ENCODE results near the gene MAPKAPK3. TPM values are rescaled to one million over a fixed set of nuclear protein-coding genes. Genes with fewer than 3 reads are reported as not detected.

MAPKAPK3 gene
- total RNA-seq, 1 experiment from 2014 or later, result 40.1 TPM

DNA sequence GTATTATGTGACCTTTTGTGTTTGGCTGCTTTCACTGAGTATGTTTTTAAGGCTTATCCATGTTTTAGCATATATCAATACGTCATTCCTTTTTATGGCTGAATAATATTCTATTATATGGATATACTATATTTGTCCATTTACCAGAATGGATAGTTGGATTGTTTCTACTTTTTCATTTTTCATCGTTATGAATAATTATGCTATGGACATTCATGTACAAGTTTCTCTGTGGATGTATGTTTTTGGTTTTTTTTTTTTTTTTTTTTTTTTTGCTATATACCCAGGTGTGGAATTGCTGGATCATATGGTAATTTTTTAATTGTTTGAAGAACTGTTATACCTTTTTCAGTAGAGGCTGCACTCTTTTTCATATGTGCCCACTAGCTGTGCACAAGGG lies 81.3 kb downstream of the MAPKAPK3 start:
- Histone ChIP-seq H3K36me3 (ENCODE audit: control insufficient read depth, insufficient read depth, low read length) (no peaks in the 10 kb centered on the region), H3K27me3 (replicated peaks; ENCODE audit: control insufficient read depth, insufficient read depth, low read length) (no peaks in the 10 kb centered on the region), H3K4me1 (no peaks in the 10 kb centered on the region), H3K9me3 (no peaks in the 10 kb centered on the region), H3K4me3 (ENCODE audit: low read depth, low read length) (no peak overlapping the region)
- no peak overlapping the region for H3K27ac Mint-ChIP-seq (ENCODE audit: unreplicated experiment)
- H3K9me3 Mint-ChIP-seq (ENCODE audit: unreplicated experiment), result peaks cover 15% of the 10 kb centered on the region
- H3K4me3 Mint-ChIP-seq (ENCODE audit: unreplicated experiment), result no peak overlapping the region
- intact Hi-C loops (cut with micrococcal nuclease; ENCODE audit: unreplicated experiment), result no loop called here
- H3K4me1 Mint-ChIP-seq (ENCODE audit: low read depth, unreplicated experiment), result no peaks in the 10 kb centered on the region
- BruUV-seq (replicated peaks), result no TSS peak
- peaks cover 26% of the 10 kb centered on the region for H3K27me3 Mint-ChIP-seq (ENCODE audit: insufficient read depth, unreplicated experiment)
- TF ChIP-seq, protein P1, sequence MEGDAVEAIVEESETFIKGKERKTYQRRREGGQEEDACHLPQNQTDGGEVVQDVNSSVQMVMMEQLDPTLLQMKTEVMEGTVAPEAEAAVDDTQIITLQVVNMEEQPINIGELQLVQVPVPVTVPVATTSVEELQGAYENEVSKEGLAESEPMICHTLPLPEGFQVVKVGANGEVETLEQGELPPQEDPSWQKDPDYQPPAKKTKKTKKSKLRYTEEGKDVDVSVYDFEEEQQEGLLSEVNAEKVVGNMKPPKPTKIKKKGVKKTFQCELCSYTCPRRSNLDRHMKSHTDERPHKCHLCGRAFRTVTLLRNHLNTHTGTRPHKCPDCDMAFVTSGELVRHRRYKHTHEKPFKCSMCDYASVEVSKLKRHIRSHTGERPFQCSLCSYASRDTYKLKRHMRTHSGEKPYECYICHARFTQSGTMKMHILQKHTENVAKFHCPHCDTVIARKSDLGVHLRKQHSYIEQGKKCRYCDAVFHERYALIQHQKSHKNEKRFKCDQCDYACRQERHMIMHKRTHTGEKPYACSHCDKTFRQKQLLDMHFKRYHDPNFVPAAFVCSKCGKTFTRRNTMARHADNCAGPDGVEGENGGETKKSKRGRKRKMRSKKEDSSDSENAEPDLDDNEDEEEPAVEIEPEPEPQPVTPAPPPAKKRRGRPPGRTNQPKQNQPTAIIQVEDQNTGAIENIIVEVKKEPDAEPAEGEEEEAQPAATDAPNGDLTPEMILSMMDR (IDR thresholded peaks at IDR 0.05; ENCODE audit: insufficient read depth in 1 of 2, low read depth in 1 of 2, low read length in 1 of 2, severe bottlenecking in 1 of 2, unreplicated experiment in 1 of 2), result no peak
- CTCF ChIA-PET, result no interaction called here
- POLR2A ChIA-PET, result no interaction called here
- DNase-seq, result no peak
- no peaks in the 10 kb centered on the region for H3K36me3 Mint-ChIP-seq (ENCODE audit: insufficient read depth, unreplicated experiment)

Small RNAs within 50 kb of the gene (microRNA-seq; reads per million reads assigned to microRNA genes)
- not detected for gene MIR4787

Other genes starting within 250 kb of the MAPKAPK3 start
- gene CACNA2D2, start 113.5 kb upstream of the MAPKAPK3 start, total RNA-seq (2022), result 0.25 and 0.35 TPM in 2 replicates
- 1.6 and 2.1 TPM in 2 replicates for gene C3orf18, start 49.4 kb upstream of the MAPKAPK3 start, total RNA-seq (2022)
- gene HEMK1, start 47.6 kb upstream of the MAPKAPK3 start, total RNA-seq (2022), result 12.6 and 14.3 TPM in 2 replicates
- gene CISH, start 5.4 kb upstream of the MAPKAPK3 start, total RNA-seq (2022), result 2.9 and 3.4 TPM in 2 replicates
- 0.05 and 0.09 TPM in 2 replicates for gene DOCK3, start 57.8 kb downstream of the MAPKAPK3 start, total RNA-seq (2022)

Measured in Caco-2 (cell line).